Middle frontal gyrus (tissue), 1 donor: ENCODE data around the gene SUCLG2.

ENCODE experiments used
- DNase-seq: peaks from one replicate; pipeline ENCODE4 v3.0.0-alpha.2; 2015; ENCODE audit warnings: low spot score; ENCODE audit errors: extremely low spot score

The SUCLG2 gene

GRCh38 chr3:67325231-67325630, 329.2 kb downstream of the SUCLG2 start:
- no peak for DNase-seq
